GM12801 (cell line): ENCODE results near the gene TPX2.

Source experiments
- CTCF ChIP-seq: IDR thresholded peaks from one replicate; pipeline ENCODE4 v1.5.1; 2011; ENCODE audit warnings: control low read depth; ENCODE audit not compliant: insufficient read length; ENCODE audit errors: extremely low read depth

Gene TPX2

GRCh38 chr20:31751126-31751525, 12.0 kb downstream of the TPX2 start:
- no peak for TF ChIP-seq CTCF

- no peak for TF ChIP-seq CTCF
Observed at GRCh38 chr20:31757254-31757653, 18.2 kb downstream of the TPX2 start.

- TF ChIP-seq CTCF = no peak
Observed at GRCh38 chr20:31758521-31758920, 19.4 kb downstream of the TPX2 start.

- no peak for TF ChIP-seq CTCF
Observed at GRCh38 chr20:31758991-31759390, 19.9 kb downstream of the TPX2 start.

- TF ChIP-seq CTCF = no peak
Observed at GRCh38 chr20:31759836-31760518, 20.9 kb downstream of the TPX2 start.

GRCh38 chr20:31760519-31761240, 21.6 kb downstream of the TPX2 start:
- TF ChIP-seq CTCF = no peak

GRCh38 chr20:31764641-31765305, 25.7 kb downstream of the TPX2 start:
- TF ChIP-seq CTCF = no peak
